Astrocyte (in vitro differentiated cells and primary cell): ENCODE results near the gene CAPZB.

ENCODE experiments used
- CTCF ChIP-seq: IDR thresholded peaks from 2 replicates; pipeline ENCODE4 v1.5.1; 2011; ENCODE audit warnings: low read depth, mild to moderate bottlenecking, inconsistent platforms, low read length, moderate library complexity; ENCODE audit not compliant: insufficient read depth
- EZH2 ChIP-seq: IDR thresholded peaks from 2 replicates; pipeline ENCODE4 v1.6.1; 2012; ENCODE audit warnings: mild to moderate bottlenecking, low read length, inconsistent platforms; ENCODE audit not compliant: insufficient read depth

- TF ChIP-seq CTCF (no peak), EZH2 (no peak)
Observed at GRCh38 chr1:19356266-19356665, 129.1 kb downstream of the CAPZB start.
